Activated T-cell treated with anti-CD3 and anti-CD28 coated beads, Interleukin-2, amount 50 U/mL, for 48 hours (primary cell): Measurements from ENCODE around the gene SOBP.
"Not testable (repeated sequence)": the region's sequence is repeated elsewhere in the genome, so short reads cannot be mapped to it uniquely, and the experiment has no call there.

Experiments
- DNase-seq, 2 experiments: peaks; one replicate each; pipeline ENCODE4 v3.0.0-alpha.2; 2020

SOBP gene

GRCh38 chr6:107488174-107488874, 1.6 kb upstream of the SOBP start:
- no peak for DNase-seq

GRCh38 chr6:107488875-107489635, 862 bp upstream of the SOBP start:
- DNase-seq = peak; percentile 41 to 52

GRCh38 chr6:107490566-107491137, 735 bp downstream of the SOBP start:
- peak in 1 of 2 experiments; percentile 53 for DNase-seq

GRCh38 chr6:107491138-107491609, 1.3 kb downstream of the SOBP start:
- DNase-seq = peak; percentile 28 to 42

- no peak for DNase-seq
Observed at GRCh38 chr6:107491760-107492660, 2.1 kb downstream of the SOBP start.

- DNase-seq = no peak
Observed at GRCh38 chr6:107493158-107494057, 3.5 kb downstream of the SOBP start.

GRCh38 chr6:107495196-107495643, 5.3 kb downstream of the SOBP start:
- DNase-seq = no peak

GRCh38 chr6:107495971-107496370, 6.1 kb downstream of the SOBP start:
- DNase-seq = no peak

- DNase-seq = no peak
Observed at GRCh38 chr6:107496892-107497684, 7.2 kb downstream of the SOBP start.

GRCh38 chr6:107504270-107505026, 14.5 kb downstream of the SOBP start:
- DNase-seq = no peak

- no peak for DNase-seq
Observed at GRCh38 chr6:107506145-107506544, 16.2 kb downstream of the SOBP start.

GRCh38 chr6:107509506-107509905, 19.6 kb downstream of the SOBP start:
- DNase-seq = no peak

GRCh38 chr6:107510108-107510507, 20.2 kb downstream of the SOBP start:
- no peak for DNase-seq

- DNase-seq = no peak
Observed at GRCh38 chr6:107511511-107511993, 21.6 kb downstream of the SOBP start.

- no peak for DNase-seq
Observed at GRCh38 chr6:107513214-107513613, 23.3 kb downstream of the SOBP start.

- DNase-seq = no peak
Observed at GRCh38 chr6:107515955-107516354, 26.0 kb downstream of the SOBP start.

- no peak for DNase-seq
Observed at GRCh38 chr6:107517274-107517673, 27.4 kb downstream of the SOBP start.

GRCh38 chr6:107519224-107519623, 29.3 kb downstream of the SOBP start:
- DNase-seq = not testable (repeated sequence)

GRCh38 chr6:107520706-107521105, 30.8 kb downstream of the SOBP start:
- not testable (repeated sequence) for DNase-seq
